NCI-H2227 treated with DMSO at 0.1 percent for 48 hours (cell line): Measurements from ENCODE around the gene FBXO30.

Experiments
- DNase-seq: peaks from one replicate; lab custom pipeline; 2025; lab: John Stamatoyannopoulos, UW

The FBXO30 gene, protein sequence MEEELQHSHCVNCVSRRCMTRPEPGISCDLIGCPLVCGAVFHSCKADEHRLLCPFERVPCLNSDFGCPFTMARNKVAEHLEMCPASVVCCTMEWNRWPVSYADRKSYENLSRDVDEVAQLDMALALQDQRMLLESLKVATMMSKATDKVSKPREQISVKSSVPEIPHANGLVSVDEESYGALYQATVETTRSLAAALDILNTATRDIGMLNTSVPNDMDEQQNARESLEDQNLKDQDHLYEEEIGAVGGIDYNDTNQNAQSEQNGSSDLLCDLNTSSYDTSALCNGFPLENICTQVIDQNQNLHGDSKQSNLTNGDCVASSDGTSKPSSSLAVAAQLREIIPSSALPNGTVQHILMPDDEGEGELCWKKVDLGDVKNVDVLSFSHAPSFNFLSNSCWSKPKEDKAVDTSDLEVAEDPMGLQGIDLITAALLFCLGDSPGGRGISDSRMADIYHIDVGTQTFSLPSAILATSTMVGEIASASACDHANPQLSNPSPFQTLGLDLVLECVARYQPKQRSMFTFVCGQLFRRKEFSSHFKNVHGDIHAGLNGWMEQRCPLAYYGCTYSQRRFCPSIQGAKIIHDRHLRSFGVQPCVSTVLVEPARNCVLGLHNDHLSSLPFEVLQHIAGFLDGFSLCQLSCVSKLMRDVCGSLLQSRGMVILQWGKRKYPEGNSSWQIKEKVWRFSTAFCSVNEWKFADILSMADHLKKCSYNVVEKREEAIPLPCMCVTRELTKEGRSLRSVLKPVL

GRCh38 chr6:145814501-145815308 is at the start of gene FBXO30:
Gene FBXO30 (minus strand): TSS chr6:145814795. CDS start chr6:145806405, 8,390 bp downstream.
- DNase-seq = peak; percentile 74

- no peak for DNase-seq
Observed at GRCh38 chr6:145863988-145864616, 49.5 kb upstream of the FBXO30 start.

DNA sequence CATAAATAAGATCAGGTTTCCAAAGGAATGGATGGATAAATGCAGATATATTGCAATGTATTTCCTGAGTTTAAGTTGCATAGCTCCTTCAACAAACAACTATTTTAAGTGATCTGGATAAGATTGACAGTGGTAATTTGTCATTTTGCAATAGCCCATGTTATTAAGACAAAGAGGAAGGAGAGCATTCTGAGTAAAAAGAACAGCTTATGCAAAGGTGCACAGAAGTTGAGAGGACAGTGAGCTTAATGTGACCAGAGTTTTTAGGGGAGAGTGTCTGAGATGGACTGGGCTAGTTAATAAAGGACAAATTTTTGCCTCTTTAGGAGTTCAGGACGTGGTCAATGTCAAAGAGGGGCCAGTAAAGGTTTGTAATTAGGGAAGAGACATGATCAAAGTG is 48.8 kb upstream of the FBXO30 start:
- DNase-seq = no peak

DNA sequence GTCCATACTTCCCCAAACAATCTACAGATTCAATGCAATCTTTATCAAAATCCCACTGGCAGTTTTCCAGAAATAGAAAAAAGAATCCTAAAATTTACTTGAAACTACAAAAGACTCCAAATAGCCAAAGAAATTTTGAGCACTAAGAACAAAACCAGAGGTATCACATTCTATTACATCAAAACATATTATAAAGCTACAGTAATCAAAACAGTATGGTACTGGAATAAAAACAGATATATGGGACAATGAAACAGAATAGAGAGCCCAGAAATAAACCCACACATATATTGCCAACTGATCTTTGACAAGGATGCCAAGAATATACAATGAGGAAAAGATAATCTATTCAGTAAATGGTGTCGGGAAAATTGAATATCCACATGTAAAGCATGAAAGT is 46.0 kb upstream of the FBXO30 start:
- DNase-seq = no peak

DNA sequence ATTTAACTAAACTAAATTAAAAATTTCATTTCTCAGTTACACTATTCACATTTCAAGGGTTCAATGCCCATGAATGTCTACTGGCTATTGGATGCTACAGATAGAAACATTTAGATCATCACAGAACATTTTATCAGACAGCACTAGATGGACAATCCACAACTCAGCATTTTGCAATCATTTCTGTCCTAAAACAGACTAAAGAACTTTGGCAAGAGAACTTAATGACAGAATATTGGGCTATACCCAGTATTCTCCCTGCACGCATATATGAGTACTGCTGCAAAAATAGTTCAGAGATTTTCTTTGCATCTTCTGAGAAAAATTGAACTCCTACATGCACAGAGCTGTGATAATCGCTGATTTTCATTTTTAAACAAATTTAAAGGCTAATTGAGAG is 36.1 kb upstream of the FBXO30 start:
- DNase-seq = no peak

- no peak for DNase-seq
Observed at GRCh38 chr6:145848541-145848940, 33.9 kb upstream of the FBXO30 start.

GRCh38 chr6:145845557-145845956 is 31.0 kb upstream of the FBXO30 start:
- DNase-seq = no peak

GRCh38 chr6:145844933-145845540 is 30.4 kb upstream of the FBXO30 start:
- DNase-seq = no peak

DNA sequence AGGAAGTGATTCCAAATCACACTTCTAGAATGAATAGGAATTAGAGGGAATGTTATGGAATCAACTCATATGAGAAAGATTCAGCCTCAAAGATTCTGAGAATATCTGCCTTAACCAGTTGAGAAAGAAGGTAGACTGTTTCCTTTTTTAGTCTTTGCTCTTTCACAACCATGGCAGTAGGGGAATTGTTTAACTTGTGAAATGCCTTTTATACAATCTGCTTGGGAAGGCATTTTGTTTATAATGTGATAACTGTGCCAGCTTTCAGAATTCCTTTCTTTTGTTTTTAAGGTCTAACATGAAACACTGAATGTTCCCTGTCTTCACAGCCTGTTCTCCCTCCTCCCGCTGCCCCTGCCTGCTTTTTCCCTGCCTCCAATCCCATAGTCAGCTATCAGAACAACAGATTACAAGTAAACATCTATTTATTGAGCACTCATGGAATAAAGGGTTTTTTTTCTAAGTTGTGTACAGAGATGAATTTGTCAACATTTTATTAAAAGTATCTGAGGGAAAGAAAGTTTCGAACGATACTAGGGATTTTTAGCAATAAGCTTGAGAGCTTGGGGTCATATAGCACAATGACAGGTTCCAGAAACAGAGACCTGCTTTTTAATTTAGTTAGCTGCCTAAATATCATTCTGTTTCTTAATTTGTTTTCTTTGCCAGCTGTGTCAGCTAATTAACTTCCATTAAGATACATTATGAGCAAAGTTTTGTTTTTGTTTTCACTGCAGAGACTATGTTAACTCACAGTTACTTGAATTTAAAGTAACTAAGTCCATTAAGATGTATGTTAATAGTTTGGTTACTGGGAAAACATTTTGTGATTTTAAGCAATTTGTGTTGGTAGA is 28.3 kb upstream of the FBXO30 start:
- DNase-seq = no peak

- no peak for DNase-seq
Observed at GRCh38 chr6:145841668-145842067, 27.1 kb upstream of the FBXO30 start.

GRCh38 chr6:145839653-145840052 is 25.1 kb upstream of the FBXO30 start:
- DNase-seq = no peak

DNA sequence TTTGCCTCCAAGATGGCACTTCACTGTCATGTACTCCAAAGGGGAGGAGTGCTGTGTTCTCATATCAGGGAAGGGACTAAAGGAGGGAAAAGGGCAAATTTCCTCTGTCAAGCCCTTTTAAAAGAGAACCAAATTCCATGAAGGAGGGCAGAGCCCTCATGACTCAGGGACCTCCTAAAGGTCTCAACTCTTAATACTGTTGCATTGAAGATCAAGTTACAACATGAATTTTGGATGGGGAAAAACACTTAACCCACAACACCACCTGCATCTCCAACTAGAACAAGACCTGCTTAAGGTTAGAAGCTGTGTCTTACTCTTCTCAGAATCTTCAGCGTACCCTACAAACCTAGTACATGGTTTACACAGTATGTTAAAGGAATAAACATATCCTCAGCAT is 23.7 kb upstream of the FBXO30 start:
- DNase-seq = no peak

DNA sequence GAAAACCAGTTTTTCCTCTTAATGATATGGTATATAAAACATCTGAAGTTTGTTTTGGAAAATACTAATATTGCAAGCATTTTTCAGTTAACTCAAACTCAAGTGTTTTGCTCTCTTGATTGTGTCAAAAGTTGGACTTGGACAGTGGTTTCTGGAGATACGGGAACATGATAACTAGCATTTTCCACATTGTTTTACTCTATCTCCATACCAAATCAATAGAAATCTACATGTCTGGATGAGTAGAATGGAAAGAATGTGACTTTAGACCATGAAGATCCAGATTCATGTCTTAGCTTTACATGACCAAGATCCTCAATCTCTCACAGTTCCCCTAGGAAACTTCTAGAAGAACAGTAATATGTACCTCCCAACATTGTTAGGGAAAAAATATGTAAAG is 22.2 kb upstream of the FBXO30 start:
- no peak for DNase-seq

- DNase-seq = no peak
Observed at GRCh38 chr6:145836170-145836569, 21.6 kb upstream of the FBXO30 start.

GRCh38 chr6:145830612-145831011 is 16.0 kb upstream of the FBXO30 start:
- no peak for DNase-seq

GRCh38 chr6:145829950-145830349 is 15.4 kb upstream of the FBXO30 start:
- no peak for DNase-seq

DNA sequence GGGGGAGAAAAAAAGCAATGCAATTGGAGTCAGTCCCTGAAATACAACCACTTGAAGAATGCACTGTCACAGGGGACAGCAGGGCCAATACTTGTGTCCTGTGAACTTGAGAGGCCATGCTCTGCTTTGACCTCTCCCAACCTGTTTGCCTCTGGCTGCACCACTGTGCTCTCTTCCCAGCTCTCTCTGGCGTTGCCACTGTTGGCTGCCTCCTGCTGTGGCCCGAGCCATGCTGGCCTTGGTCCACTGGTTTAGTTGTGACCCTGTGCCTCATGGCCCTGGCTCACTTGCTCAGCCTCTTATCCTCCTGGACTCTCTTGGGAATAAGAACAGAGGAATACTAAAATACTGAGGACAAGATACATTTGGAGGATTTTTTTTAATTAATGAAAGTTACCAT is 14.5 kb upstream of the FBXO30 start:
- no peak for DNase-seq

- DNase-seq = no peak
Observed at GRCh38 chr6:145824344-145824743, 9.7 kb upstream of the FBXO30 start.

DNA sequence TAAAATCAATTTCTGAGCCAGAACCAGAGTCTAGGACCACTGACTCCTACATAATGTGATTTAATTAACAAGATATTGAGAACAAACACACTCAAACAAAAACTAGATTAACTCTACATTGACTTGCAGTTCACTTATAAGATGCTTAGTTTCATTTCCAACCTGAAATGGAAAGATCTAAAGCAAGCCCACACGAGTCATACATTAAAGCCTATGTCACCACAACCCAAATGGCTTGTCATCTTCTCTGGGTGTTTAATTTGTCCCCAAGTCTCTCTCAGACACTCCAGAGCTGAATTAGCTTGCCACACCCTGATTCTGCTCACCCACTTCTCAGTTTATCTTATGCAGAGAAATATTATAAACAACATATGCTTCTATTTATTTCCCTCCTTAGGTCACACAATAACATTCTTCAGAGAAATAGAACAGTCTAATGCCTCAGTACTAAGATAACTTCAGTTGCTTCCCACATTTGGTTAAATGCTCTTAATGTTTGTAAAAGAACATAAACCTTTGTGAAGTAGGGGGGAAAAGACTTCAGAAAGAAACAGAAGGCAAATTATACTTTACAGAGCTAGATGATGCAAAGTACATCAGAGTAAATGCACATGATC is 8.8 kb upstream of the FBXO30 start:
- DNase-seq = no peak

- no peak for DNase-seq
Observed at GRCh38 chr6:145822456-145822855, 7.9 kb upstream of the FBXO30 start.
